ENCODE measurements around the gene BEGAIN. TPM values are rescaled to one million over a fixed set of nuclear protein-coding genes. Genes with fewer than 3 reads are reported as not detected.

BEGAIN gene
- polyA plus RNA-seq, 2 donors: 0.28 to 0.88 TPM

GRCh38 chr14:100585448-100586152 lies 1.6 kb downstream of the BEGAIN start:
- Histone ChIP-seq H3K9me3 (ENCODE audit: control insufficient read depth in 2 of 2, insufficient read depth in 1 of 2, low read depth in 1 of 2, low read length in 1 of 2) (no peaks in the 10 kb centered on the region), H3K27me3 (ENCODE audit: control insufficient read depth in 1 of 2, insufficient read depth in 2 of 2, low read length in 2 of 2) (peaks cover 0 to 6% of the 10 kb centered on the region in 2 donors), H3K4me3 (ENCODE audit: low read depth in 1 of 2, low read length in 2 of 2) (no peak overlapping the region), H3K4me1 (ENCODE audit: control insufficient read depth in 2 of 2, insufficient read depth in 2 of 2, low read length in 1 of 2) (peaks cover 2 to 3% of the 10 kb centered on the region in 2 donors), H3K36me3 (ENCODE audit: control insufficient read depth in 2 of 2, insufficient read depth in 2 of 2, low read length in 1 of 2) (no peaks in the 10 kb centered on the region), H3K27ac (ENCODE audit: low read depth in 2 of 2, low read length in 1 of 2) (no peak overlapping the region)
- 87 to 93% methylated on average over 23 of the region's 23 CpGs for WGBS, 2 donors

DNA sequence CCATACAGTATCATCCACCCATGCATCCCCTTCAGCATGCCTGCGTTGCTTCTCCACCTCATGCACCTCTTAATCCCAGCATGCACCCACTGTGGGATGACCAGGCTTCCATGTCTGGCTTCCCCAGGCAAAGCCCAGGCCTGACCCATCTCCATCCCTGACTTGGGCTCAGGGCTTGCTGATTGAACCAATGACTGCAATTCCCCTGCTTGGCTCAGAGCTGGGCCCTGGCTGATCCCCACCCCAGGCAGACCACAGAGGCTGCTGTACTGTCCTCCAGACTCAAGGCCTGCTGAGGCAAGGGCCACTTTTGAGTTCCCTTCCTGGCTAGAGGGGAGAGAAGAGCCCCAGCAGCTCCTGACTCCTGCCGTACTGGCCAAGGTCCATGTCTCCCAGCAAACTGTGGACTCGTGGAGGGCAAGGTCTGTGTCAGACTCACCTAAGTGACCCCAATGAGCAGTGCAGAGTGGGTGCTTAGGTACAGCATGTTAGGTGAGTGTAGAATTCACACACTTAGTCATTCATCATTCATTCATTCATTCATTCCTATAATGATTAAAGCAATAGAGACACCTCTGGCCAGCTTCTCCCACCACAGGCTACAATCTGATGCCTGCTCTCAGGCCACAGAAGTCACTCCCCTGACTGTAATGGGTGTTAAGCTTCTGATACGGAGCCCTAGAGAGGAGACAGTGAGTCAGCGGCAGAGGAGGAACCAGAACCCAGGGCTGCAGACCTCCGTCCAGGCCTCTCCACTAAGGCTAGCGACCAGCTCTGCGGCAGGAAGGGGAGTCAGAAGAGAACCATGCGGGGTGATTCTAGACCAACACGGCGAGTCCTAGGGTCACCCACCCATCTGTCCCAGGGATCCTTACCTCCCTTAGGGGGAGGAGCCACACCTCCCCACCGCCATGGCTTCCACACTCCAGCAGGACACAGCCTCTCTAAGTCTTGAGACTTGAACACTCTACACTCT lies 2.9 kb downstream of the BEGAIN start:
- H3K9me3 ChIP-seq (ENCODE audit: control insufficient read depth in 2 of 2, insufficient read depth in 1 of 2, low read depth in 1 of 2, low read length in 1 of 2): no peaks in the 10 kb centered on the region
- no peak overlapping the region for H3K27ac ChIP-seq (ENCODE audit: low read depth in 2 of 2, low read length in 1 of 2)
- peaks cover 0 to 6% of the 10 kb centered on the region in 2 donors for H3K27me3 ChIP-seq (ENCODE audit: control insufficient read depth in 1 of 2, insufficient read depth in 2 of 2, low read length in 2 of 2)
- H3K4me1 ChIP-seq (ENCODE audit: control insufficient read depth in 2 of 2, insufficient read depth in 2 of 2, low read length in 1 of 2): peaks cover 2 to 3% of the 10 kb centered on the region in 2 donors
- WGBS, 2 donors: 89 to 92% methylated on average over 12 of the region's 12 CpGs
- no peak overlapping the region for H3K4me3 ChIP-seq (ENCODE audit: low read depth in 1 of 2, low read length in 2 of 2)
- H3K36me3 ChIP-seq (ENCODE audit: control insufficient read depth in 2 of 2, insufficient read depth in 2 of 2, low read length in 1 of 2): no peaks in the 10 kb centered on the region

- Histone ChIP-seq H3K27me3 (ENCODE audit: control insufficient read depth in 1 of 2, insufficient read depth in 2 of 2, low read length in 2 of 2) (peaks cover 0 to 6% of the 10 kb centered on the region in 2 donors), H3K9me3 (ENCODE audit: control insufficient read depth in 2 of 2, insufficient read depth in 1 of 2, low read depth in 1 of 2, low read length in 1 of 2) (no peaks in the 10 kb centered on the region), H3K4me3 (ENCODE audit: low read depth in 1 of 2, low read length in 2 of 2) (no peak overlapping the region), H3K4me1 (ENCODE audit: control insufficient read depth in 2 of 2, insufficient read depth in 2 of 2, low read length in 1 of 2) (peaks cover 2 to 3% of the 10 kb centered on the region in 2 donors), H3K36me3 (ENCODE audit: control insufficient read depth in 2 of 2, insufficient read depth in 2 of 2, low read length in 1 of 2) (no peaks in the 10 kb centered on the region), H3K27ac (ENCODE audit: low read depth in 2 of 2, low read length in 1 of 2) (no peak overlapping the region)
- 79 to 91% methylated on average over 2 of the region's 2 CpGs for WGBS, 2 donors
Observed at GRCh38 chr14:100583245-100583644, 4.0 kb downstream of the BEGAIN start.

DNA sequence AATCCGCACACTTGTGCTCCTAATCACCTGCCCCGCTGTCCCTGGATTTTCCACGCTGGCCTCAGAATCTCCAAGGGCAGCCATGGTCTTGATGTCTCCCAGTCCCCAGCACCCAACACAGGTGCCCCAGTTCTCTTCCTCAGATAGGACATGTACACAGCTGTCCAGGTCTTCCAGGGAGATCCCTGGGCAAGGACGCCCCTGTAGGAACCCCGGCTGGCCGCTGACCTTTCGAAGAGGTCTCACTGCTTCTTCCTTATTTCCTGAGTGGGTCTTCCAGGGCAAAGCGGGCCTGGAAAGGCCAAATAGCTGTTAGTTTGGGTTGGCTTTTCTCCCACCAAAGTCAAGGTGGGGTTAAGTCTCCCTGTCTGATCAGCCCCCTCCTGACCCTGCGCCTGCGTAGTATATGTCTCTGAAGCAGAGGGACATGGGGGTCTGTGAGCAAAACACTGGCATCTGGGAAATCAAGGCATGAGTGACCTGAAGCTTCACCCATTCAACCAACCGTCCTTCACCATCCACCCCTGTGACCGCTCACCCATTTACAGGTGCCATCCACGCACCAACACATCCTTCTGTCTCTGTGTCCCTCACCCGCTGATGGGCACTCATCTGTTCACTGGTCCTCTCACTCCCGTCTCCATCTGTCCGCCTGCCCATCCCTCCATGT lies 4.6 kb downstream of the BEGAIN start:
- Histone ChIP-seq H3K9me3 (ENCODE audit: control insufficient read depth in 2 of 2, insufficient read depth in 1 of 2, low read depth in 1 of 2, low read length in 1 of 2) (no peaks in the 10 kb centered on the region), H3K4me3 (ENCODE audit: low read depth in 1 of 2, low read length in 2 of 2) (no peak overlapping the region), H3K4me1 (ENCODE audit: control insufficient read depth in 2 of 2, insufficient read depth in 2 of 2, low read length in 1 of 2) (peaks cover 2 to 3% of the 10 kb centered on the region in 2 donors), H3K27me3 (ENCODE audit: control insufficient read depth in 1 of 2, insufficient read depth in 2 of 2, low read length in 2 of 2) (no peaks in the 10 kb centered on the region), H3K36me3 (ENCODE audit: control insufficient read depth in 2 of 2, insufficient read depth in 2 of 2, low read length in 1 of 2) (no peaks in the 10 kb centered on the region), H3K27ac (ENCODE audit: low read depth in 2 of 2, low read length in 1 of 2) (no peak overlapping the region)
- 94 to 96% methylated on average over 16 of the region's 16 CpGs for WGBS, 2 donors

DNA sequence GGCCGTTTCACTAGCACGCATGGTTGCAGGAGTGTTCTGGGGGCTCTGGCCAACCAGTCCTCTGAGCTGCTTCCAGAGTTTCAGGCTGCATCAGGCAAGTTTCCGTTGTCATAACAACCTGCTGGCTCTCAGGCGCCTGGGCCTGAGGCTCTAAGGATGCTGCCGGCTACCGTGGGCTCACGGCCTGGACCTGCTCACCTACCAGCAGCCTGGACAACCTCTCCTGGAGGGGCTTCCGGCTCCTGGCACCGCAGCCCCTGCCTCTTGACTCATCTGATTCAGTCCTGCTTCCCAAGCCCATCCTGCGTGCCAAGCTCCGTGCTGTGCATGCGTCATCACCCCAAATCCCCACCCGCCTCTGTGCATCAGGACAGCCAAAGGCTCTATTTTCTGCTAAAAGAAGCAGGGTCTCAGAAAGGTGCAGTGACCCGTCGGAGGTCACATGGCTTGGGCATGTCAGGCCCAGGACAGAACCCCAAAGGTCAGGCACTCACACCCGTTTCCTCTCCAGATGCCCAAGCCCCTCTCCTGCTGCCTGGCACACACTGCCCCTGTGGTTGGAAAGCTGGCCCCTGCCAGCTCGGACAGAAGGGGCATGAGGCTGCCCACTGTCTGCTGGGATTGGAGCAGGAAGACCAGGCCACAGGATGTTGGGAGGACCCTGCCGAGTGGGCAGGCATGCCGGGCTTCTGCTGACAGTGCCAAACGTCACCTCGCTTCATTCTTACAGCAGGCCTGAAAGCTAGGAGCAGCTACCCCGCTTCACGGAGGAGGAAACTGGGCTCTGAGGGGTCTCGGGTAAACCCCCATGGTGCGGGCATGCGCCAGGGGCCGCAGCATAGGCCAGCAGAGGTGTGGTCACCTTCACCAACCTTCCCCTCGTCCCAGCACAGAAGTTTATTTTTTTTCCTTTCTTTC lies 5.7 kb downstream of the BEGAIN start:
- Histone ChIP-seq H3K27me3 (ENCODE audit: control insufficient read depth in 1 of 2, insufficient read depth in 2 of 2, low read length in 2 of 2) (no peaks in the 10 kb centered on the region), H3K36me3 (ENCODE audit: control insufficient read depth in 2 of 2, insufficient read depth in 2 of 2, low read length in 1 of 2) (no peaks in the 10 kb centered on the region), H3K4me1 (ENCODE audit: control insufficient read depth in 2 of 2, insufficient read depth in 2 of 2, low read length in 1 of 2) (peaks cover 0 to 2% of the 10 kb centered on the region in 2 donors), H3K4me3 (ENCODE audit: low read depth in 1 of 2, low read length in 2 of 2) (no peak overlapping the region), H3K27ac (ENCODE audit: low read depth in 2 of 2, low read length in 1 of 2) (no peak overlapping the region), H3K9me3 (ENCODE audit: control insufficient read depth in 2 of 2, insufficient read depth in 1 of 2, low read depth in 1 of 2, low read length in 1 of 2) (no peaks in the 10 kb centered on the region)
- WGBS, 2 donors: 82% methylated on average over 28 of the region's 28 CpGs

- Histone ChIP-seq H3K4me3 (ENCODE audit: low read depth in 1 of 2, low read length in 2 of 2) (no peak overlapping the region), H3K27ac (ENCODE audit: low read depth in 2 of 2, low read length in 1 of 2) (no peak overlapping the region), H3K9me3 (ENCODE audit: control insufficient read depth in 2 of 2, insufficient read depth in 1 of 2, low read depth in 1 of 2, low read length in 1 of 2) (no peaks in the 10 kb centered on the region), H3K27me3 (ENCODE audit: control insufficient read depth in 1 of 2, insufficient read depth in 2 of 2, low read length in 2 of 2) (no peaks in the 10 kb centered on the region), H3K36me3 (ENCODE audit: control insufficient read depth in 2 of 2, insufficient read depth in 2 of 2, low read length in 1 of 2) (no peaks in the 10 kb centered on the region), H3K4me1 (ENCODE audit: control insufficient read depth in 2 of 2, insufficient read depth in 2 of 2, low read length in 1 of 2) (no peaks in the 10 kb centered on the region)
- 93% methylated on average over 14 of the region's 14 CpGs for WGBS, 2 donors
Observed at GRCh38 chr14:100580316-100581227, 6.6 kb downstream of the BEGAIN start.

GRCh38 chr14:100578552-100578951 lies 8.7 kb downstream of the BEGAIN start:
- Histone ChIP-seq H3K9me3 (ENCODE audit: control insufficient read depth in 2 of 2, insufficient read depth in 1 of 2, low read depth in 1 of 2, low read length in 1 of 2) (no peaks in the 10 kb centered on the region), H3K4me3 (ENCODE audit: low read depth in 1 of 2, low read length in 2 of 2) (no peak overlapping the region), H3K4me1 (ENCODE audit: control insufficient read depth in 2 of 2, insufficient read depth in 2 of 2, low read length in 1 of 2) (no peaks in the 10 kb centered on the region), H3K27ac (ENCODE audit: low read depth in 2 of 2, low read length in 1 of 2) (no peak overlapping the region), H3K36me3 (ENCODE audit: control insufficient read depth in 2 of 2, insufficient read depth in 2 of 2, low read length in 1 of 2) (no peaks in the 10 kb centered on the region), H3K27me3 (ENCODE audit: control insufficient read depth in 1 of 2, insufficient read depth in 2 of 2, low read length in 2 of 2) (no peaks in the 10 kb centered on the region)
- 95% methylated on average over 4 of the region's 4 CpGs for WGBS, 2 donors

DNA sequence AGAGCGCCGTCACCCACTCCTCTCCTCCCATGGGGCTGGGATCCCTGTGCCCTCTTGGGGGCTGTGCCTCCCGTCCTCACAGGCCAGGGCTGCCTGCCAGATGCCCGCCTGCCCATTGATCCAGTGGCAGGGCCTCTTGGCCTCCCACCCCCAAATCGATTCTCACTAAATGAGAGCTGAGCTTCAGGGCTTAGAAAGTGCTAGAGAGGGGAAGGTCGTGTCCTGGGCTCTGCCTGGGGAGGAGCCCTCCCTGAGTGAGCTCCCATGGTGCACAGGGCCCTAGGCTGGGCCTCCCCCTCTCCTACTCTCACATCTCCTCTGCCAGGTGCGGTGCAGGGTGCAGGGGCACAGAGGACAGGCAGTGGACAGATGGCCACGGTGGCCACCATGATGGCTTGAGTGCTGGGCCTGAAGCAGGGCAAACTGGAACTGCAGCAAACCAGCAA lies 9.2 kb downstream of the BEGAIN start:
- no peaks in the 10 kb centered on the region for H3K27me3 ChIP-seq (ENCODE audit: control insufficient read depth in 1 of 2, insufficient read depth in 2 of 2, low read length in 2 of 2)
- H3K9me3 ChIP-seq (ENCODE audit: control insufficient read depth in 2 of 2, insufficient read depth in 1 of 2, low read depth in 1 of 2, low read length in 1 of 2): no peaks in the 10 kb centered on the region
- H3K4me1 ChIP-seq (ENCODE audit: control insufficient read depth in 2 of 2, insufficient read depth in 2 of 2, low read length in 1 of 2): no peaks in the 10 kb centered on the region
- no peak overlapping the region for H3K27ac ChIP-seq (ENCODE audit: low read depth in 2 of 2, low read length in 1 of 2)
- WGBS, 2 donors: 83 to 86% methylated on average over 8 of the region's 8 CpGs
- no peaks in the 10 kb centered on the region for H3K36me3 ChIP-seq (ENCODE audit: control insufficient read depth in 2 of 2, insufficient read depth in 2 of 2, low read length in 1 of 2)
- no peak overlapping the region for H3K4me3 ChIP-seq (ENCODE audit: low read depth in 1 of 2, low read length in 2 of 2)
